ENCODE results near the gene DAB2IP.

GRCh38 chr9:121763561-121764370 is 112.3 kb downstream of the DAB2IP start:
- TF ChIP-seq CTCF (conservative IDR thresholded peaks at IDR 0.05), result no peak
- no peak for TF ChIP-seq ZFX (IDR thresholded peaks at IDR 0.05)
